GM12892 (cell line): ENCODE results near the gene STIMATE.

Source experiments
- POLR2A ChIP-seq: IDR thresholded peaks from 2 replicates; pipeline ENCODE4 v1.6.1; 2011; ENCODE audit warnings: low read depth, low read length, control low read depth
- POLR2AphosphoS5 ChIP-seq: IDR thresholded peaks from 2 replicates; pipeline ENCODE4 v1.6.1; 2011; ENCODE audit warnings: low read depth, low read length, control low read depth

DNA sequence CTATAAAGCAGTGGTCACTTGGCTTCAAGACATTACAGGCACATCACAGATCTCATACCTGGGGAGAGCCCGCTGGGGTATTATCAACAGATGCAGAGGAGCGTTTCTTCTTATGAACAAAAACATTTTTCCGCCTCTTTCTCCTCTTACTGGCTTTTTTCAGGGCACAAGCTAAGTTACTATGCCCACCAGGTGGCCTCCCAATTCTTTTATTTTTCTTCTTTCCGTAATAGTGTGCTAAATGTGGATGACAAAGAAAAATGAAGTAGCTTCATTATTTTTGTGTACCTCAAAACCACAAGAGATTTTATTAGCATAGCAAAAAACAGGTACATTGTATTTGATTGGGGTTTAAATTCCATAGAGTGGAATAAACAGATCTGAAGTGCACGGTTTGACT is 10.1 kb upstream of the STIMATE start:
- TF ChIP-seq POLR2A (no peak), POLR2AphosphoS5 (no peak)
